WTC11 (cell line): ENCODE results near the gene LTBP3.

Source experiments
- CREM ChIP-seq: sonication (generic); formaldehyde crosslinking; IDR thresholded peaks from 2 replicates; pipeline ENCODE4 v1.8.1; 2022; ENCODE audit warnings: mild to moderate bottlenecking, missing genetic modification reagents, moderate library complexity
- CTCF ChIP-seq: fragments of 200-600 bp; IDR thresholded peaks from 2 replicates; pipeline ENCODE4 v1.8.0; 2022; ENCODE audit warnings: antibody characterized with exemption
- E2F1 ChIP-seq: sonication (generic); formaldehyde crosslinking; IDR thresholded peaks from 2 replicates; pipeline ENCODE4 v1.8.0; 2022; ENCODE audit warnings: mild to moderate bottlenecking, missing genetic modification reagents
- JUN ChIP-seq: sonication (generic); formaldehyde crosslinking; IDR thresholded peaks from 2 replicates; pipeline ENCODE4 v1.8.0; 2023; ENCODE audit warnings: mild to moderate bottlenecking, missing genetic modification reagents
- MXD4 ChIP-seq: fragments of 250-450 bp; sonication (Bioruptor Pico); IDR thresholded peaks from 2 replicates; pipeline ENCODE4 v1.8.0; 2021; ENCODE audit warnings: mild to moderate bottlenecking, moderate library complexity, borderline replicate concordance
- NR3C1 ChIP-seq: sonication (generic); formaldehyde crosslinking; conservative IDR thresholded peaks from 2 replicates; pipeline ENCODE4 v1.8.1; 2023; ENCODE audit warnings: low read depth, mild to moderate bottlenecking, missing genetic modification reagents
- ZNF317 ChIP-seq: sonication (generic); formaldehyde crosslinking; IDR thresholded peaks from 2 replicates; pipeline ENCODE4 v1.8.1; 2023; ENCODE audit warnings: low read depth, mild to moderate bottlenecking, moderate library complexity, missing genetic modification reagents, borderline replicate concordance
- ZNF396 ChIP-seq: fragments of 250-450 bp; sonication (Bioruptor Pico); IDR thresholded peaks from 2 replicates; pipeline ENCODE4 v1.8.0; 2021; ENCODE audit warnings: mild to moderate bottlenecking, moderate library complexity, borderline replicate concordance

- no peak for TF ChIP-seq ZNF396 (CRISPR knock-in tag)
- no peak for TF ChIP-seq NR3C1 (CRISPR knock-in tag)
- no peak for TF ChIP-seq CTCF
- TF ChIP-seq ZNF317 (CRISPR knock-in tag): no peak
- TF ChIP-seq JUN: no peak
- no peak for TF ChIP-seq E2F1
- TF ChIP-seq CREM (CRISPR knock-in tag): no peak
- no peak for TF ChIP-seq MXD4 (CRISPR knock-in tag)
These were observed 1.5 kb downstream of the LTBP3 start for GRCh38 chr11:65556470-65557279.
